ENCODE data around the gene GUCY1A2. TPM values are rescaled to one million over a fixed set of nuclear protein-coding genes. Genes with fewer than 3 reads are reported as not detected.

Gene GUCY1A2
- total RNA-seq, 8 experiments from 2014 or later, result 3.1 to 22.5 (median 6.0) TPM

- Histone ChIP-seq H3K4me3 (peak overlapping the region; percentile 61 to 89 (median 82)), H3K27ac (peak overlapping the region; percentile 54 to 83), H3K4me1 (replicated peaks in 1 of 2) (peaks cover 7 to 11% of the 10 kb centered on the region in 2 donors)
- in situ Hi-C loops (cut with MboI; ENCODE audit: low pct_unique_long_range_greater_than_20kb in 2 of 9, low sequenced_read_pairs in 9 of 9, unreplicated experiment in 9 of 9), result loop anchor here in 3 of 9 experiments (10.0 to 25.0 kb wide), 2 partner anchors 282 to 294 kb away; no protein-coding TSS in a partner anchor
- 0 to 70% (median 0%) methylated on average over 1 to 18 of the region's 36 CpGs; no CpG with 5 or more reads in 3 of the 10 experiments for WGBS, 10 experiments
- peak; percentile 48 to 71 (median 60) for ATAC-seq (replicated peaks in 6 of 8)
Observed at GRCh38 chr11:107018902-107019493, 722 bp upstream of the GUCY1A2 start.

- Histone ChIP-seq H3K27ac (peak overlapping the region; percentile 54 to 83), H3K4me3 (peak overlapping the region; percentile 61 to 89 (median 82)), H3K4me1 (replicated peaks in 1 of 2) (peaks cover 7 to 11% of the 10 kb centered on the region in 2 donors)
- in situ Hi-C loops (cut with MboI; ENCODE audit: low pct_unique_long_range_greater_than_20kb in 2 of 9, low sequenced_read_pairs in 9 of 9, unreplicated experiment in 9 of 9), result loop anchor here in 3 of 9 experiments (10.0 to 25.0 kb wide), 2 partner anchors 280 to 293 kb away; no protein-coding TSS in a partner anchor
- peak; percentile 69 to 81 (median 80) for ATAC-seq (replicated peaks in 6 of 8)
- 0% methylated on average over 1 of the region's 85 CpGs; no CpG with 5 or more reads in 8 of the 10 experiments for WGBS, 10 experiments
Observed at GRCh38 chr11:107017433-107018218, 650 bp downstream of the GUCY1A2 start.

- peak in 5 of 8 experiments; percentile 2 to 24 (median 5) for ATAC-seq (replicated peaks in 6 of 8)
- in situ Hi-C loops (cut with MboI; ENCODE audit: low pct_unique_long_range_greater_than_20kb in 2 of 9, low sequenced_read_pairs in 9 of 9, unreplicated experiment in 9 of 9), result loop anchor here in 3 of 9 experiments (10.0 to 25.0 kb wide), 2 partner anchors 280 to 292 kb away; no protein-coding TSS in a partner anchor
- Histone ChIP-seq H3K4me3 (peak overlapping the region; percentile 61 to 89 (median 82)), H3K27ac (no peak overlapping the region), H3K4me1 (replicated peaks in 1 of 2) (peaks cover 7 to 11% of the 10 kb centered on the region in 2 donors)
- WGBS, 10 experiments, result 29 to 90% (median 47%) methylated on average over 2 to 3 of the region's 3 CpGs
Observed at GRCh38 chr11:107017104-107017432, 1.2 kb downstream of the GUCY1A2 start.

GRCh38 chr11:107014871-107015270, 3.4 kb downstream of the GUCY1A2 start:
- in situ Hi-C loops (cut with MboI; ENCODE audit: low pct_unique_long_range_greater_than_20kb in 2 of 9, low sequenced_read_pairs in 9 of 9, unreplicated experiment in 9 of 9), result loop anchor here in 3 of 9 experiments (10.0 to 25.0 kb wide), 2 partner anchors 278 to 290 kb away; no protein-coding TSS in a partner anchor
- H3K27ac ChIP-seq, result no peak overlapping the region
- 56 to 100% (median 80%) methylated on average over 1 of the region's 1 CpG; no CpG with 5 or more reads in 3 of the 10 experiments for WGBS, 10 experiments
- H3K4me1 ChIP-seq (replicated peaks in 1 of 2), result peaks cover 7 to 11% of the 10 kb centered on the region in 2 donors
- H3K4me3 ChIP-seq, result no peak overlapping the region
- ATAC-seq (replicated peaks in 6 of 8), result no peak

GRCh38 chr11:107011977-107012376, 6.3 kb downstream of the GUCY1A2 start:
- in situ Hi-C loops (cut with MboI; ENCODE audit: low pct_unique_long_range_greater_than_20kb in 2 of 9, low sequenced_read_pairs in 9 of 9, unreplicated experiment in 9 of 9), result loop anchor here in 3 of 9 experiments (10.0 to 25.0 kb wide), 2 partner anchors 275 to 287 kb away; no protein-coding TSS in a partner anchor
- peak in 4 of 8 experiments; percentile 44 to 69 (median 66) for ATAC-seq (replicated peaks in 6 of 8)
- Histone ChIP-seq H3K4me3 (no peak overlapping the region), H3K27ac (no peak overlapping the region), H3K4me1 (replicated peaks in 1 of 2) (peaks cover 7 to 9% of the 10 kb centered on the region in 2 donors)
- 15 to 100% (median 75%) methylated on average over 2 of the region's 2 CpGs; no CpG with 5 or more reads in 1 of the 10 experiments for WGBS, 10 experiments

- WGBS, 10 experiments, result 78 to 100% (median 100%) methylated on average over 1 of the region's 1 CpG; no CpG with 5 or more reads in 1 of the 10 experiments
- ATAC-seq (replicated peaks in 6 of 8), result no peak
- in situ Hi-C loops (cut with MboI; ENCODE audit: low pct_unique_long_range_greater_than_20kb in 2 of 9, low sequenced_read_pairs in 9 of 9, unreplicated experiment in 9 of 9), result loop anchor here in 2 of 9 experiments (25.0 kb wide), 1 partner anchor 272 kb away; no protein-coding TSS in a partner anchor
Observed at GRCh38 chr11:107009190-107009589, 9.1 kb downstream of the GUCY1A2 start.

GRCh38 chr11:107006076-107006833, 12.0 kb downstream of the GUCY1A2 start:
- no peak overlapping the region for H3K27ac ChIP-seq
- ATAC-seq (replicated peaks in 6 of 8), result no peak
- in situ Hi-C loops (cut with MboI; ENCODE audit: low pct_unique_long_range_greater_than_20kb in 2 of 9, low sequenced_read_pairs in 9 of 9, unreplicated experiment in 9 of 9), result loop anchor here in 2 of 9 experiments (25.0 kb wide), 1 partner anchor 269 kb away; no protein-coding TSS in a partner anchor
- H3K4me3 ChIP-seq, result no peak overlapping the region
- H3K4me1 ChIP-seq (replicated peaks in 1 of 2), result no peaks in the 10 kb centered on the region
- 45 to 100% (median 70%) methylated on average over 1 to 2 of the region's 2 CpGs; no CpG with 5 or more reads in 3 of the 10 experiments for WGBS, 10 experiments

More at GRCh38 chr11:107009190-107009589, 9.1 kb downstream of the GUCY1A2 start:
- Histone ChIP-seq H3K4me1 (replicated peaks in 1 of 2) (no peaks in the 10 kb centered on the region), H3K27ac (no peak overlapping the region), H3K4me3 (no peak overlapping the region)

GRCh38 chr11:106999196-106999595, 19.1 kb downstream of the GUCY1A2 start:
- no peak overlapping the region for H3K27ac ChIP-seq
- no peak overlapping the region for H3K4me3 ChIP-seq
- no peak for ATAC-seq (replicated peaks in 6 of 8)
- no peaks in the 10 kb centered on the region for H3K4me1 ChIP-seq (replicated peaks in 1 of 2)
- 43 to 100% (median 100%) methylated on average over 1 of the region's 1 CpG; no CpG with 5 or more reads in 3 of the 10 experiments for WGBS, 10 experiments
- in situ Hi-C loops (cut with MboI; ENCODE audit: low pct_unique_long_range_greater_than_20kb in 2 of 9, low sequenced_read_pairs in 9 of 9, unreplicated experiment in 9 of 9), result no loop called here

GRCh38 chr11:106998916-106999188, 19.4 kb downstream of the GUCY1A2 start:
- H3K27ac ChIP-seq, result no peak overlapping the region
- WGBS, 10 experiments, result 19 to 100% (median 75%) methylated on average over 2 to 4 of the region's 4 CpGs; no CpG with 5 or more reads in 1 of the 10 experiments
- H3K4me1 ChIP-seq (replicated peaks in 1 of 2), result no peaks in the 10 kb centered on the region
- peak in 2 of 8 experiments; percentile 37 to 65 for ATAC-seq (replicated peaks in 6 of 8)
- in situ Hi-C loops (cut with MboI; ENCODE audit: low pct_unique_long_range_greater_than_20kb in 2 of 9, low sequenced_read_pairs in 9 of 9, unreplicated experiment in 9 of 9), result no loop called here
- no peak overlapping the region for H3K4me3 ChIP-seq

GRCh38 chr11:106998116-106998915, 20.0 kb downstream of the GUCY1A2 start:
- no peak overlapping the region for H3K27ac ChIP-seq
- WGBS, 10 experiments, result 0 to 93% (median 80%) methylated on average over 1 to 4 of the region's 4 CpGs
- no peak overlapping the region for H3K4me3 ChIP-seq
- ATAC-seq (replicated peaks in 6 of 8), result peak in 3 of 8 experiments; percentile 62 to 86 (median 81)
- in situ Hi-C loops (cut with MboI; ENCODE audit: low pct_unique_long_range_greater_than_20kb in 2 of 9, low sequenced_read_pairs in 9 of 9, unreplicated experiment in 9 of 9), result no loop called here
- no peaks in the 10 kb centered on the region for H3K4me1 ChIP-seq (replicated peaks in 1 of 2)

GRCh38 chr11:106997227-106997626, 21.0 kb downstream of the GUCY1A2 start:
- in situ Hi-C loops (cut with MboI; ENCODE audit: low pct_unique_long_range_greater_than_20kb in 2 of 9, low sequenced_read_pairs in 9 of 9, unreplicated experiment in 9 of 9), result no loop called here
- H3K27ac ChIP-seq, result no peak overlapping the region
- 80 to 100% (median 100%) methylated on average over 1 to 3 of the region's 3 CpGs; no CpG with 5 or more reads in 1 of the 10 experiments for WGBS, 10 experiments
- ATAC-seq (replicated peaks in 6 of 8), result peak in 1 of 8 experiments; percentile 65
- H3K4me3 ChIP-seq, result no peak overlapping the region
- H3K4me1 ChIP-seq (replicated peaks in 1 of 2), result no peaks in the 10 kb centered on the region

GRCh38 chr11:106996691-106997090, 21.6 kb downstream of the GUCY1A2 start:
- ATAC-seq (replicated peaks in 6 of 8), result no peak
- in situ Hi-C loops (cut with MboI; ENCODE audit: low pct_unique_long_range_greater_than_20kb in 2 of 9, low sequenced_read_pairs in 9 of 9, unreplicated experiment in 9 of 9), result no loop called here
- Histone ChIP-seq H3K4me1 (replicated peaks in 1 of 2) (no peaks in the 10 kb centered on the region), H3K4me3 (no peak overlapping the region), H3K27ac (no peak overlapping the region)
- 46 to 100% (median 80%) methylated on average over 1 to 3 of the region's 3 CpGs; no CpG with 5 or more reads in 3 of the 10 experiments for WGBS, 10 experiments
